NCI-H748 treated with DMSO at 0.1 percent for 48 hours (cell line): ENCODE measurements around the gene THSD4.
"Not testable (repeated sequence)": the region's sequence is repeated elsewhere in the genome, so short reads cannot be mapped to it uniquely, and the experiment has no call there.

Source experiments
- DNase-seq: peaks from one replicate; lab custom pipeline; 2025; lab: John Stamatoyannopoulos, UW

Gene THSD4

DNA sequence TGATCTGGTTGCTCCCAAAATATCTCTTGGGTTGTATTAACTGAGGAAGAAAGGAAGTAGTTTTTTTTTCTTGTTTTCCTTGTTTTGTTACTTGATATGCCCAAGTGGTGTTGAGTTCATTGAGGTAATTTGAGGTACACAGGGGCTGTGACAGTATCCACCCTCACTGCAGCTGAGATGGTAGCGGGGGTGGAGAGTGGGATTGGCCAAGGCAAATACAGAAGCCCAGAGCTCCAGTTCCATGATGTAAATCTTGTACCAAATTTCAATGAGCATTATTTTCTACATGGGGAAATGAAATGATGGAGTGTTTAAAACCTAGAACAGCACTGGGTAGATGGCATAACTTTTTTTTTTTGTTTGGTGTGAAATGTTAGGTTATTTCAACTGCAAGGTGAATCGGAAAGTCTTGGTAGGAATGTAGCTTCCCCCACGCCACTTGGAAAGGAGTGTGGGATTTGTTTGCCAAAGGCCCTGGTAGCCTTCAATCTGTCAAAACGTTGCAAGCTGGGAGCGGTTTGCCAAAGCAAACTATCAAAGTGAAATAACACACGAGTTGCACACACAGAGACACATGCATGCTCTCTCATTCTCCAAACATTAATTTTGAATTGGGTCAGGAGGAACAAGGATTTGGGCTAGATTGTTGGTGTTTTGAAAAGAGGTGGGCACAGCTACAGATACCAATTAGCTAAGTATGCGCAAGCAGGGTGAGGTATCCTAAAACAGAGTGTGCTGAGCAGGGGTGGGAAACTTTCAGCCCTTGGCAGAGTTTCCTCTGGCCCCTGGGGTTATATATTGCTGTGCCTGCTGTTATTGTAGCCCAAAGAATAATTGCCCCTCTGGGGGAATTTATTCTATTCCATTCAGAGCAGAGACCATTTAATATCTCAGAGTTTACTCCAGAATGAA, 34.6 kb downstream of the THSD4 start:
- DNase-seq = no peak

- no peak for DNase-seq
Measured at GRCh38 chr15:71151081-71151480, 35.8 kb downstream of the THSD4 start.

GRCh38 chr15:71152542-71152941, 37.3 kb downstream of the THSD4 start:
- no peak for DNase-seq

- DNase-seq = no peak
Measured at GRCh38 chr15:71153823-71154524, 38.7 kb downstream of the THSD4 start.

DNA sequence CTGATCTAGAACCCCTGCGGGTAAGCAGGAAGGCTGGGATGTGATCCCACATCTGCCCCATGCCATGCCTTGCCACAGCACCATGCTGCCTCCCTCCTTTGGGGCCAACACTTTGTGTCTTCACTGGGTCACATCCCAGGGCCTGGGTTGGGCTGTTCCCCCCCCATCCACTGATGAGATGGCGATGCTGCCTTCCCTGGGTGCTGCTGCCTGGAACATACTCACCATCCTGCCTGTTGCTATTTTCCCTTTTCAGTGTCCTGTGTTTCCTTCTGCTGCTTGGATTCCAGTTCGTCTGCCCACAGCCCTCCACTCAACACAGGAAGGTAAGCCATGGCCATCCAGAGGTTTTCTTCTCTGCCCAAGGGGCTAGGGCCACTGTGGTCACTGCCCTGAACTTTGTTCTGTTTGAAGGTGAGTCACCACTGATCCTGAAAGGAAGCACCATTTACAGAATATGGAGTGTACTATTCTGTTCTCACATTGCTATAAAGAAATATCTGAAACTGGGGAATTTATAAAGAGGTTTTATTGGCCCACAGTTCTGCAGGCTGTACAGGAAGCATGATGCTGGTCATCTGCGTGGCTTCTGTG, 39.4 kb downstream of the THSD4 start:
- no peak for DNase-seq

DNA sequence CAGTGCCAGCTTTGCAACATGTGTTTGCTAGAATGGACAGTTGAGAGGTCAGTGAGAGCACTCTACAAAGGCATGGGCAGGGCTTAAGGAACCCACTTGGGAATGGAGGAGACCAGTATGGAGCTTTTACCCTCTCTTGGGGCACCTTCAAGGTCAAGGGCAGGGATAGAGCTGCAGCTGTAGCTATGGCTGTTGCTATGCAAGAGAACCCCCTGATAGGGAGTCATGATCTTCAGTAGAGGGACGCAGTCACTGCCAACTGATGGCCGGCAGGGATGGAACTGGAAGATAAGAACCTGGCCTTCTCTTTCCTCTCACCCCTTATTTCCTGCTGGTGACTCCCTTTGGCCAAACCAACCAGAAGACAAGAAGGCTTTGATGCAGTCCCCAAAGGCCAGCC, 40.3 kb downstream of the THSD4 start:
- DNase-seq = no peak

DNA sequence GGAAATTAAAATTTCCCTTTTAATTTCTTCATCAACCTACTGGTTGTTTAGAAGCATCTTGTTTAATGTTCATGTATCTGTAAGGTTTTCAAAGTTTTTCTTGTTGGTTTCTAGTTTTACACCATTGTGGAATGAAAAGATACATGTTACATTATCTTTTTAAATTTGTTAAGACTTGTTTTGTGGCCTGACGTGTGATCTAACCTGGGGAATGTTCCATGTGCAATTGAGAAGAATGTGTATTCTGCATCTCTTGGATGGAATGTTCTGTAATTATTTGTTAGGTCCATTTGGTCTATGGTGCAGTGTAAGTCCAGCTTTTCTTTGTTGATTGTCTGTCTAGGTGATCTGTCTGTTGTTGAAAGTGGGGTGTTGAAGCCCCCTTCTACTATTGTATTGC, 45.7 kb downstream of the THSD4 start:
- DNase-seq = no peak

DNA sequence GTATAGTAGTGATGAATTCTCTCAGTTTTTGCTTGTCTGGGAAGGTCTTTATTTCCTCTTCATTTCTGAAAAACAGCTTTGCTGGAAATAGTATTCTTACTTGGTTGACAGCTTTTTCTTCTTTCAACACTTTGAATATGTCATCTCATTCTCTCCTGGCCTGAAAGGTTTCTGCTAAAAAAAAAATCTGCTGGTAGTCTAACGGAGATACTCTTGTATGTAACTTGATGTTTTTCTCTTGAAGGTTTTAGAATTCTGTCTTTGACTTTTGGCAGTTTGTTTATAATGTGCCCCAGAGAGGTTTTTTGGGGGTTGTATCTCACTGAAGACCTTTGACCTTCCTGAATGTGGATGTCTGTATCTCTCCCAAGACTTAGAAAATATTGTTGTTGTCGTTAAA, 47.0 kb downstream of the THSD4 start:
- DNase-seq = no peak

- not testable (repeated sequence) for DNase-seq
Measured at GRCh38 chr15:71164606-71165005, 49.3 kb downstream of the THSD4 start.

- DNase-seq = no peak
Measured at GRCh38 chr15:71167445-71168165, 52.3 kb downstream of the THSD4 start.

DNA sequence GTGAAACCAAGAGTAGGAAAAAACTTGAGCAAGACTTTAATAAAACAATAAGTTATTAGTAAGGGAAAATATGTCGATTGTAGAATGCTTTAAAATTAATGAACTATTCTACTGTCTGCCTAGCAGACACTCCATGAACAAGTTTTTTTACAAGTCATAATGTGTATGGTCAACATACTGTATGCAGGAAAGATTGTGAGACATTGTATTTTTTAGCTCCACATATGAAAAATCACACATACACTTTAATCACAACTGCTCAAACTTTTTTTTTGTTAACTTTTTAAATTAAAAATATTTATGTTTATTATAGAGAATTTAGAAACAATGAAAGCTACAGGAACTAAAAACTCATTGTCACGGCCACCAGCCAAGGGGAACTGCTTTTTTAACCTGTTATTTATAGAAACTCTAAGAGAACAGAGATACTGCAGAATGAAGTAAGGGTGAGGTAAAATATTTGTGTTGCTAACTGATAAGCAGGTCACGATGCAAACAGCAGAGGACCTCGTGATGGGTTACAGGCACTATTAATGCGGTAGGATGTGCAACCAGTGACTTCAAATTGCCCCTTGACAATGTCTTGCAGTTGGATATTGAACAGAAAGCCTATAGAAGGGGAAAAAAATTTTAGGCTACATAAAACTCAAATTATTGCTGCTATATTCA, 53.0 kb downstream of the THSD4 start:
- DNase-seq = no peak

- no peak for DNase-seq
Measured at GRCh38 chr15:71170163-71170562, 54.9 kb downstream of the THSD4 start.

GRCh38 chr15:71171195-71171594, 55.9 kb downstream of the THSD4 start:
- DNase-seq = no peak

GRCh38 chr15:71174360-71174759, 59.1 kb downstream of the THSD4 start:
- DNase-seq = not testable (repeated sequence)

GRCh38 chr15:71180986-71181853, 65.9 kb downstream of the THSD4 start:
- no peak for DNase-seq

DNA sequence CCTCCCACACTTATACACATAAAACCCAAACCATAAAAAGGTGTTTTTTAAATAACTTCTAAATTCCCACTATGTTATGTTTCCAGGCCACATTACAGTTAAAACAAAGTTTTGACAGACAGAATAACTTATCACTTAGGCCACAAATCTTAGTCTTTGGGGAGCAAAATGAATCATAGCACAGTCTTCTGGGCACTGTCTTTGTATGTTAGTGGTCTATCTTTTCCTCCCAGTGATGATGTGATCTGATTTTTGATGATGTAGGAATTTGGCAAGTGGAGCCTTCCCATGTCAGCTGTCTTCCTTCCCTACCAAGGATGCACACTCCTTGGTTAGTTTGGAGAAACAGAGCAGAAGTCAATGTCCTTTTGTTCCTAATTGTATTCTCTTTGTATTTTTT, 67.3 kb downstream of the THSD4 start:
- no peak for DNase-seq

GRCh38 chr15:71183063-71183462, 67.8 kb downstream of the THSD4 start:
- no peak for DNase-seq

GRCh38 chr15:71185706-71186105, 70.4 kb downstream of the THSD4 start:
- no peak for DNase-seq

- no peak for DNase-seq
Measured at GRCh38 chr15:71186267-71186666, 71.0 kb downstream of the THSD4 start.

DNA sequence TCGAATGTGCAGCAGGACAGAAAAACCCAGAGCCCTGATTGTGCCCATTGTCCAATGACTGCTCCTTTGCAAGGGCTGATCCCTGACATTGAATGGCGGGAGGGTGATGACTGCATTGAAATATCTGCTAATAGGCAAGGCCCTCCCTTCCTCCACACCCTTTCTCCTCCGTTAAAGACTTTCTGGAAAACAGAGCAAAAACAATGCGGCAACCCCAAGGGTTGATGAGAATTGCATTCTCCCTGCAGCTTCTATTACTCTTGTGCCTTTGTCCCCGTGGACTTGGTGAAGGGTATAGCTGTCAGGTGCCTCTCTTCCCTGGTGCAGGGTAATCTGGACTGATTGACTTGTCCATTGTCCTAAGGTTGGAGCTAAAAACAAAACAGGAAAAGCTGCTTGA, 71.8 kb downstream of the THSD4 start:
- DNase-seq = no peak

DNA sequence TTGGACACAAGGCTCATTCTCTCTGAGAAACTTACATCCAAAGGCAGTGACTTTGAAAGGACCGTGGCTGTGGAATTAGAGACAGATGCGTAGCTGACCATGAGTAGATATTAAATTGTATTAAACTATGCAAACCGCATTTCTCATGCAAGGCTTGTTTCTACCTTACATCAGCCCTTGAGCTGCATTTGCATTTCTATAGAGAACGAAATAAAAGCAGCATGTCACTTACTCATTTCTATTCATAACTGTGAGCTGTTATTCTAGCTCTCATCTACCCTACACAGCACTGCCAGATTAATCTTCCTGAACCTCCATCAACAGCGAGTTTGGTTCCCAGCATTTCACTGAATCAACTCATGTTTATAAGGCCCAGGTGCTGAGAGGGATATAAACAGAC, 72.3 kb downstream of the THSD4 start:
- no peak for DNase-seq
